ENCODE measurements around the gene PTGER2.

Gene PTGER2

DNA sequence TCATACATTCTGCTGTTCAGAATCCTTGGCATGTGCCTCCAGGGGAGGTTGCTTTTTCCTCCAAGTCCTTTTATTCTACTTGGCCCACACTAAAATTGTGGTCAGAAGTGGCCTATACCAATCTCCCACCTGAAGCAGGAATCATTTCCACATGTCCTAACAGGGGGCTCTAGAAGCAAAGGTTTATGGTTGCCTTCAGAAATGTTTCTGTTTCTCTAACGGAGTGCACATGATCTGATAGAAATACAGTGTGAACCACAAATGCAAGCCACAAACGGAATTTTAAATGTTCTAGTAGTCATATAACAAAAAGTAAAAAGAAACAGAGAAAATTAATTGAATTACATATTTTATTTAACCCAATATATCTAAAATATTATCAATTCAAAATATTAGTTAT, 4.0 kb downstream of the PTGER2 start:
- Histone ChIP-seq H3F3A (ENCODE audit: low read depth) (peaks cover 9% of the 10 kb centered on the region; the same call in 1 of the 2 replicates), H3K9me3 (ENCODE audit: insufficient read depth, low read depth, low read length) (peaks cover 7% of the 10 kb centered on the region; the same call in 1 of the 2 replicates), H4K20me1 (ENCODE audit: insufficient read depth, low read length, poor library complexity, severe bottlenecking) (no peaks in the 10 kb centered on the region), H3K4me1 (ENCODE audit: insufficient read depth, low read length, poor library complexity, severe bottlenecking) (peaks cover 59% of the 10 kb centered on the region), H3K27me3 (ENCODE audit: insufficient read depth, low read length, poor library complexity, severe bottlenecking) (no peaks in the 10 kb centered on the region), H3K4me3 (ENCODE audit: low read length, poor library complexity, severe bottlenecking) (peak overlapping the region; percentile 81), H3K9ac (ENCODE audit: low read depth, low read length, poor library complexity, severe bottlenecking) (peak overlapping the region; percentile 70), H3K36me3 (ENCODE audit: insufficient read depth, low read length) (no peaks in the 10 kb centered on the region), H3K79me2 (ENCODE audit: insufficient read depth, low read length) (no peaks in the 10 kb centered on the region), H3K4me2 (ENCODE audit: low read depth, low read length, poor library complexity, severe bottlenecking) (peak overlapping the region; percentile 89), H2AFZ (ENCODE audit: low read length) (0 out of 2 replicates have a peak overlapping the region, but pooled peaks have one; percentile 25), H3K9me2 (replicated peaks; ENCODE audit: low read depth, low read length) (no peaks in the 10 kb centered on the region)
- no peak for TF ChIP-seq EZH2phosphoT487 (IDR thresholded peaks at IDR 0.05; ENCODE audit: borderline replicate concordance)
- TF ChIP-seq, protein P1, sequence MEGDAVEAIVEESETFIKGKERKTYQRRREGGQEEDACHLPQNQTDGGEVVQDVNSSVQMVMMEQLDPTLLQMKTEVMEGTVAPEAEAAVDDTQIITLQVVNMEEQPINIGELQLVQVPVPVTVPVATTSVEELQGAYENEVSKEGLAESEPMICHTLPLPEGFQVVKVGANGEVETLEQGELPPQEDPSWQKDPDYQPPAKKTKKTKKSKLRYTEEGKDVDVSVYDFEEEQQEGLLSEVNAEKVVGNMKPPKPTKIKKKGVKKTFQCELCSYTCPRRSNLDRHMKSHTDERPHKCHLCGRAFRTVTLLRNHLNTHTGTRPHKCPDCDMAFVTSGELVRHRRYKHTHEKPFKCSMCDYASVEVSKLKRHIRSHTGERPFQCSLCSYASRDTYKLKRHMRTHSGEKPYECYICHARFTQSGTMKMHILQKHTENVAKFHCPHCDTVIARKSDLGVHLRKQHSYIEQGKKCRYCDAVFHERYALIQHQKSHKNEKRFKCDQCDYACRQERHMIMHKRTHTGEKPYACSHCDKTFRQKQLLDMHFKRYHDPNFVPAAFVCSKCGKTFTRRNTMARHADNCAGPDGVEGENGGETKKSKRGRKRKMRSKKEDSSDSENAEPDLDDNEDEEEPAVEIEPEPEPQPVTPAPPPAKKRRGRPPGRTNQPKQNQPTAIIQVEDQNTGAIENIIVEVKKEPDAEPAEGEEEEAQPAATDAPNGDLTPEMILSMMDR (conservative IDR thresholded peaks at IDR 0.05; ENCODE audit: low read length), result no peak

DNA sequence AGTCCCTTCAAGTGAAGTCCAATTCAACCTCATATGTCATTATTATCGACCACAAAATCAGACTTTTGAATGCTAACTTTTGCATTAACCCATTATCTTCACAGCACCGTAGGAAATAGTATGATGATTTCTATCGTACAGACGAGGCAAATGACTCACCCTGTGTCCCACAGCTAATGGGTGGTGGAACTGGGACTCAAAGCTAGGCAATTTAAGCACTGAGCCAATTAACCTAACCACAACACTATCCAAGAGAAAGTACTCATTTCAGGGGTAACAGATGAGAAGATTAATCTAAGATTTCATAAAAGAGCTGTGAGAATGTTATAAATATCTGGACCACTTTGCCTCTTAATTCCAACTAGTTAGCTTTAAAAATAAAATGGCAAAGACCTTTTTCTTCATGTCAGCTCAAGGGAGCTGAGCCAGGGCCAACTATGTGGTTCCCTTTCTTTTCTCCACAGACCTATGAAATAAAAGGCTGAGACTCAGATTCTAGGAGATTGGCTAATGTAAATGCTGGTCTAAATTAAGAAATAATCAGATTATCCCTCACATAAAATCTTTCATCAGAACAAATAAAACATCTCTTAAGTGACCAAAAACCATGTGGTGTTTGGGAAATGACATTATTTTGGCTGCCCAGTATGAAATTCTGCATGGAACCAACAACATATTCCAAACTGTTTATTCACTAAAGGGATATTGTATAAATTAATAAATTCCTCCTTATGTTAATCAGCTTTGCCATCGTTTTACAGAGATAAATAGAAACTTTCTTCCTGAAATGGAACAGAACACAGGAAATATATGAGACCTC, 4.9 kb downstream of the PTGER2 start:
- H3K79me2 ChIP-seq (ENCODE audit: insufficient read depth, low read length), result no peaks in the 10 kb centered on the region
- H2AFZ ChIP-seq (ENCODE audit: low read length), result no peak overlapping the region
- H3K9me3 ChIP-seq (ENCODE audit: insufficient read depth, low read depth, low read length), result peaks cover 7% of the 10 kb centered on the region; the same call in 1 of the 2 replicates
- H3K9ac ChIP-seq (ENCODE audit: low read depth, low read length, poor library complexity, severe bottlenecking), result peak overlapping the region; percentile 70
- H3K36me3 ChIP-seq (ENCODE audit: insufficient read depth, low read length), result no peaks in the 10 kb centered on the region
- H3K4me1 ChIP-seq (ENCODE audit: insufficient read depth, low read length, poor library complexity, severe bottlenecking), result peaks cover 50% of the 10 kb centered on the region
- peak overlapping the region; percentile 81 for H3K4me3 ChIP-seq (ENCODE audit: low read length, poor library complexity, severe bottlenecking)
- peak overlapping the region; percentile 89 for H3K4me2 ChIP-seq (ENCODE audit: low read depth, low read length, poor library complexity, severe bottlenecking)
- no peaks in the 10 kb centered on the region for H3K9me2 ChIP-seq (replicated peaks; ENCODE audit: low read depth, low read length)
- no peaks in the 10 kb centered on the region for H4K20me1 ChIP-seq (ENCODE audit: insufficient read depth, low read length, poor library complexity, severe bottlenecking)
- H3F3A ChIP-seq (ENCODE audit: low read depth), result peaks cover 9% of the 10 kb centered on the region; the same call in 1 of the 2 replicates
- no peak for TF ChIP-seq EZH2phosphoT487 (IDR thresholded peaks at IDR 0.05; ENCODE audit: borderline replicate concordance)
- TF ChIP-seq, protein P1 (conservative IDR thresholded peaks at IDR 0.05; ENCODE audit: low read length), result no peak
- no peaks in the 10 kb centered on the region for H3K27me3 ChIP-seq (ENCODE audit: insufficient read depth, low read length, poor library complexity, severe bottlenecking)

DNA sequence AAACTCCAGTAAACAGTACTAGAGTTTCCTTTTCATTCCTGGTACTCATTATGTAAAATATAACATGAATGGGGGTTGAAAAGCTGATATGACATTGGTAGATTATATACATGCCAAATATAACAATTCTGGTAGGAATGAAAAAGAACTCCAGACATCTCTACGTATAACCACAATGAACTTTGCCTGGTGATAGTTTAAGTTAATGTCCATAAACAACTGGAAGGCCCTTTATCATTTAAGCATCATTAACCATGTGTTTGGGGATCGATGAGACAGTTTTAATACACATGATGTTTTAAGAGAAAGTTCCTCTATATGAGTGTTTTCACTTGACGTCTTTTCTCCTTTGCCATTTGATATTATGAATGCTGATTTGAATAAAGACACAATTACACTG, 5.8 kb downstream of the PTGER2 start:
- Histone ChIP-seq H3K27me3 (ENCODE audit: insufficient read depth, low read length, poor library complexity, severe bottlenecking) (no peaks in the 10 kb centered on the region), H4K20me1 (ENCODE audit: insufficient read depth, low read length, poor library complexity, severe bottlenecking) (no peaks in the 10 kb centered on the region), H3K9me2 (replicated peaks; ENCODE audit: low read depth, low read length) (no peaks in the 10 kb centered on the region), H3K4me3 (ENCODE audit: low read length, poor library complexity, severe bottlenecking) (peak overlapping the region; percentile 81), H3F3A (ENCODE audit: low read depth) (peaks cover 9% of the 10 kb centered on the region; the same call in 1 of the 2 replicates), H3K4me2 (ENCODE audit: low read depth, low read length, poor library complexity, severe bottlenecking) (peak overlapping the region; percentile 89), H3K9me3 (ENCODE audit: insufficient read depth, low read depth, low read length) (peaks cover 7% of the 10 kb centered on the region; the same call in 1 of the 2 replicates), H3K36me3 (ENCODE audit: insufficient read depth, low read length) (no peaks in the 10 kb centered on the region), H3K79me2 (ENCODE audit: insufficient read depth, low read length) (no peaks in the 10 kb centered on the region), H3K4me1 (ENCODE audit: insufficient read depth, low read length, poor library complexity, severe bottlenecking) (peaks cover 50% of the 10 kb centered on the region), H3K9ac (ENCODE audit: low read depth, low read length, poor library complexity, severe bottlenecking) (no peak overlapping the region), H2AFZ (ENCODE audit: low read length) (no peak overlapping the region)
- TF ChIP-seq, protein P1 (conservative IDR thresholded peaks at IDR 0.05; ENCODE audit: low read length), result no peak
- TF ChIP-seq EZH2phosphoT487 (IDR thresholded peaks at IDR 0.05; ENCODE audit: borderline replicate concordance), result no peak
